ENCODE data around the gene IFNK. TPM values are rescaled to one million over a fixed set of nuclear protein-coding genes. Genes with fewer than 3 reads are reported as not detected.

IFNK gene, protein sequence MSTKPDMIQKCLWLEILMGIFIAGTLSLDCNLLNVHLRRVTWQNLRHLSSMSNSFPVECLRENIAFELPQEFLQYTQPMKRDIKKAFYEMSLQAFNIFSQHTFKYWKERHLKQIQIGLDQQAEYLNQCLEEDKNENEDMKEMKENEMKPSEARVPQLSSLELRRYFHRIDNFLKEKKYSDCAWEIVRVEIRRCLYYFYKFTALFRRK
- polyA plus RNA-seq (2011; rRNA removed) (not detected in 2 replicates), polyA minus RNA-seq (2011; rRNA and poly(A)+ RNA removed) (not detected in 2 replicates)

DNA sequence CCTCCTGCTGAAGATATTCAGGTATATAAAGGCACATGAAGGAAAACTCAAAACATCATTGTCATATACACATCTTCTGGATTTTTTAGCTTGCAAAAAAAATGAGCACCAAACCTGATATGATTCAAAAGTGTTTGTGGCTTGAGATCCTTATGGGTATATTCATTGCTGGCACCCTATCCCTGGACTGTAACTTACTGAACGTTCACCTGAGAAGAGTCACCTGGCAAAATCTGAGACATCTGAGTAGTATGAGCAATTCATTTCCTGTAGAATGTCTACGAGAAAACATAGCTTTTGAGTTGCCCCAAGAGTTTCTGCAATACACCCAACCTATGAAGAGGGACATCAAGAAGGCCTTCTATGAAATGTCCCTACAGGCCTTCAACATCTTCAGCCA is at the start of gene IFNK:
IFNK (plus strand) TSS at position 55 of the 400 bp plus-strand sequence; CDS start at position 102, 47 bp downstream.
- Histone ChIP-seq H3K4me3 (ENCODE audit: low read depth, low read length) (no peak within 1 kb of the TSS), H3K9me3 (ENCODE audit: control insufficient read depth, insufficient read depth, low read length) (no peaks in the 10 kb centered on the region; the same call in 1 of the 2 replicates), H3K27ac (ENCODE audit: low read depth, low read length) (no peak within 1 kb of the TSS), H3K27me3 (ENCODE audit: control insufficient read depth, insufficient read depth, low read length) (peaks cover 23% of the 10 kb centered on the region)
- TF ChIP-seq CTCF (IDR thresholded peaks at IDR 0.05; ENCODE audit: low read depth, low read length): no peak
- POLR2A ChIA-PET: no interaction called here
- no peak for DNase-seq (ENCODE audit: low read depth, low spot score)
- CTCF ChIA-PET: interaction anchor here (0.5 to 1.3 kb wide), 3 partner anchors 21 to 191 kb away, joined by 3 to 4 read pairs (median 4); no protein-coding TSS in a partner anchor

- H3K4me3 ChIP-seq (ENCODE audit: low read depth, low read length): no peak overlapping the region
- TF ChIP-seq CTCF (IDR thresholded peaks at IDR 0.05; ENCODE audit: low read depth, low read length): no peak
- no peak for DNase-seq (ENCODE audit: low read depth, low spot score)
- no peaks in the 10 kb centered on the region for H3K9me3 ChIP-seq (ENCODE audit: control insufficient read depth, insufficient read depth, low read length)
- peaks cover 4% of the 10 kb centered on the region for H3K27me3 ChIP-seq (ENCODE audit: control insufficient read depth, insufficient read depth, low read length)
- POLR2A ChIA-PET: interaction anchor here (0.6 kb wide), 1 partner anchor 99 kb away, joined by 3 read pairs; the partner anchor contains the start of gene C9orf72
- CTCF ChIA-PET: interaction anchor here (0.6 kb wide), 1 partner anchor 116 kb away, joined by 3 read pairs; no protein-coding TSS in a partner anchor
- H3K27ac ChIP-seq (ENCODE audit: low read depth, low read length): no peak overlapping the region
These were observed 49.8 kb upstream of the IFNK start for GRCh38 chr9:27474305-27474704.

DNA sequence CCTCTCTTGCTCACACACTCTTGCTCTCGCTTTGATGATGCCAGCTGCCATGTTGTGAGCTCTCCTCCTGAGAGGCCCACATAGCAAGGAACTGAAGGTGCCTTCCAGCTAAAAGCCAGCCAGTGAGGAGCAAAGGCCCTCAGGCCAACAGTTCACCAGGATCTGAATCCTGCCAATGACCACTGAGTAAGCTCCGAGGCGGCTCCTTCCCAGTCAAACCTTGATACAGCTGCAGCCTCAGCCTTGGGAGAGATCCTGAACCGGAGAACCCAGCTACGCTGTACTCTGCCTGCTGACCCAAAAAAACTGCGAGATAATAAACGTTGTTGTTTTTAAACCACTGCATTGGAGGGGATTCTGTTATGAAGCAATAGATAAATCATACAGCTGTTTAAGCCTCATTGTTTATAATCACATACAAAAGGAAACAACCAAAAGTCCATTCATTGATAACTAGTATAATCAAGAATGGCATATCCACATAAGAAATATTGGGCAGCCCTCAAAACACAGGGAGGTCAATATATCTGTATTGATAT is 49.0 kb upstream of the IFNK start:
- Histone ChIP-seq H3K4me3 (ENCODE audit: low read depth, low read length) (no peak overlapping the region), H3K27me3 (ENCODE audit: control insufficient read depth, insufficient read depth, low read length) (peaks cover 4% of the 10 kb centered on the region), H3K9me3 (ENCODE audit: control insufficient read depth, insufficient read depth, low read length) (no peaks in the 10 kb centered on the region), H3K27ac (ENCODE audit: low read depth, low read length) (no peak overlapping the region)
- POLR2A ChIA-PET: interaction anchor here (0.6 kb wide), 1 partner anchor 98 kb away, joined by 3 read pairs; the partner anchor contains the start of gene C9orf72
- no peak for TF ChIP-seq CTCF (IDR thresholded peaks at IDR 0.05; ENCODE audit: low read depth, low read length)
- CTCF ChIA-PET: interaction anchor here (0.6 kb wide), 1 partner anchor 116 kb away, joined by 3 read pairs; no protein-coding TSS in a partner anchor
- no peak for DNase-seq (ENCODE audit: low read depth, low spot score)

DNA sequence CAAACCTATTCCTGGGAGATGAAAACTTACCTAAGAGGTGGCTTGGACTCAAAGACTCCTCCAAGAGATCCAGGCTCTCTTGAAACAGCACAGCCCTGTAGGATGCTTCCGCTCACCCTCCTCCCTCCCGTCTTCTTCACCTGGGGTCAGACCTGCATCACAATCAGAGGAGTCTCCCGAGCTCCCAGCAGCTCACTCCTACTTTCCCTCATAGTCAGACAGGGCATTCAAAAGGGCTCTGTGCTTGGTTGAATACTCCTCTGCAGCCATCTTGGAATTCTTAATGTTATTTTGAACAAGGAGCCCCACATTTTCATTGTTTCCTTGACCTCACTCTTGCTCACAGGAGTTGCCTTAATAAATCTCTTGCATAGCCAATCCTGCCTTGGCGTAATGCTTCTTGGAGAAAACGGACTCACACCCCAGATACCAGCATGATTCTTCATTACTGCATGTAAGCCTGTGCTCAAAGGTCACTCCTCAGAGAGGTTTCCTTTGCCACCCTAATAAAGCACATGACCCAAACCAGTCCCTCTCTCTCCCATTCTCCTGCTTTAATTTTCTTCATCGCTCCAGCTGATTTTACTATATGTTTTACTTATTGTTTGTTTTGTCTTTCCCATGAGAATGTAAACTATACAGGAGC is 47.1 kb upstream of the IFNK start:
- CTCF ChIA-PET: no interaction called here
- Histone ChIP-seq H3K27me3 (ENCODE audit: control insufficient read depth, insufficient read depth, low read length) (peaks cover 2% of the 10 kb centered on the region), H3K27ac (ENCODE audit: low read depth, low read length) (no peak overlapping the region), H3K4me3 (ENCODE audit: low read depth, low read length) (no peak overlapping the region), H3K9me3 (ENCODE audit: control insufficient read depth, insufficient read depth, low read length) (no peaks in the 10 kb centered on the region)
- DNase-seq (ENCODE audit: low read depth, low spot score): no peak
- POLR2A ChIA-PET: no interaction called here
- TF ChIP-seq CTCF (IDR thresholded peaks at IDR 0.05; ENCODE audit: low read depth, low read length): no peak

DNA sequence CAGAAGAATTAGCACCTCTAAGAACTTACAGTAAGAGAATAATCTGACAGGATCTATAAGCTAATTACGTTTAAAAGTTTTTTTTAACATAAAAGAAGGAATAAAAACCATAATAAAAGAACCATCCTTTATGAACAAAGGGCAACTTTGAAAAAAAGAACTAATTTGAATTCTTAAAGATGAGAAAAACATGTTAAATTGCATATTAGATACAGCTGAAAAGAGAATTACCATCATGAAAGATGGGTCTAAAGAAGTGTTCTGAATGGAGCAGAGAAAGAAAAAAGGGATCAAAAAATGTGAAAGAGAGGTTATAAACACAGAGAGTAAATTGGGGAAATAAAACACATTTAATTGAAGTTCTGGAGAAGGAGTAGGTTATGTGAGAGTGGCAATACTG is 45.8 kb upstream of the IFNK start:
- DNase-seq (ENCODE audit: low read depth, low spot score): no peak
- Histone ChIP-seq H3K4me3 (ENCODE audit: low read depth, low read length) (no peak overlapping the region), H3K9me3 (ENCODE audit: control insufficient read depth, insufficient read depth, low read length) (no peaks in the 10 kb centered on the region), H3K27me3 (ENCODE audit: control insufficient read depth, insufficient read depth, low read length) (no peaks in the 10 kb centered on the region), H3K27ac (ENCODE audit: low read depth, low read length) (no peak overlapping the region)
- POLR2A ChIA-PET: no interaction called here
- no peak for TF ChIP-seq CTCF (IDR thresholded peaks at IDR 0.05; ENCODE audit: low read depth, low read length)
- CTCF ChIA-PET: no interaction called here

Data from AG04450 (cell line).